22Rv1 (cell line): ENCODE measurements around the gene SPTBN1.

Source experiments
- CTCF ChIP-seq: fragments of 450-650 bp; IDR thresholded peaks from 2 replicates; pipeline ENCODE4 v1.5.1; 2017; ENCODE audit warnings: mild to moderate bottlenecking
- ZFX ChIP-seq: fragments of 450-650 bp; IDR thresholded peaks from 2 replicates; pipeline ENCODE4 v1.6.1; 2017; ENCODE audit warnings: antibody characterized with exemption, borderline replicate concordance

DNA sequence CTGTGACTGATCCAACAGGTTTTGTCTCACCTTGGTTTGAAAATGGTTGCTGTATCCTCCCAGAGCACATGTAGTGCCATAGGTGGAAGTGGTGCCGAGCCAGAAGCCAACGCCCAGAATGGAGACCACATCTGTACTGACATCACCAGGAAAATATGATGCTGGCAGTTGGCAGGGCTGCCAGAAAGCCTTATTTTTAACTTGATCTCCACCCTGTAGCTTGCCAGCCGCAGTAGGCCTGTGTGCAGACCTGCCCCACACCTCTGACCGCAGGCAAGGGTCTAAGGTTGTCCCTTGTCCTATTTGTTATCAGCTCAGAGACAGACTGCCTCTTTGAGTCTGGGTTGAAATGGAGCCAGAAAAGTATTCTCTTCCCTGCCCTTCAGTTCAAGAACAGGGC is 143.8 kb downstream of the SPTBN1 start:
- TF ChIP-seq CTCF = no peak
- TF ChIP-seq ZFX = no peak
